GM19467 (cell line): ENCODE measurements around the gene ANP32E.
"Not testable (repeated sequence)": the region's sequence is repeated elsewhere in the genome, so short reads cannot be mapped to it uniquely, and the experiment has no call there.

ENCODE experiments used
- ATAC-seq: cut with Tn5 transposase; IDR thresholded peaks from one replicate; pipeline ENCODE4 v1.9.1; 2021; ENCODE audit warnings: mild to moderate bottlenecking, moderate library complexity; ENCODE audit not compliant: unreplicated experiment

Gene ANP32E

GRCh38 chr1:150214099-150214756 is 21.7 kb downstream of the ANP32E start:
- ATAC-seq = not testable (repeated sequence)

- ATAC-seq = peak; percentile 90
Observed at GRCh38 chr1:150213170-150214098, 22.5 kb downstream of the ANP32E start.

- no peak for ATAC-seq
Observed at GRCh38 chr1:150212070-150212469, 23.8 kb downstream of the ANP32E start.

GRCh38 chr1:150210706-150211105 is 25.2 kb downstream of the ANP32E start:
- no peak for ATAC-seq

- ATAC-seq = no peak
Observed at GRCh38 chr1:150210091-150210490, 25.8 kb downstream of the ANP32E start.

- not testable (repeated sequence) for ATAC-seq
Observed at GRCh38 chr1:150208460-150208859, 27.5 kb downstream of the ANP32E start.

- ATAC-seq = no peak
Observed at GRCh38 chr1:150207281-150207971, 28.5 kb downstream of the ANP32E start.

- no peak for ATAC-seq
Observed at GRCh38 chr1:150196417-150196816, 39.5 kb downstream of the ANP32E start.

- ATAC-seq = no peak
Observed at GRCh38 chr1:150194381-150195031, 41.4 kb downstream of the ANP32E start.

- no peak for ATAC-seq
Observed at GRCh38 chr1:150192012-150192411, 43.9 kb downstream of the ANP32E start.

- ATAC-seq = no peak
Observed at GRCh38 chr1:150187560-150187931, 48.4 kb downstream of the ANP32E start.

GRCh38 chr1:150186789-150187559 is 48.9 kb downstream of the ANP32E start:
- ATAC-seq = no peak

- ATAC-seq = not testable (repeated sequence)
Observed at GRCh38 chr1:150186438-150186788, 49.5 kb downstream of the ANP32E start.

GRCh38 chr1:150185481-150185880 is 50.4 kb downstream of the ANP32E start:
- no peak for ATAC-seq

- no peak for ATAC-seq
Observed at GRCh38 chr1:150183061-150183460, 52.9 kb downstream of the ANP32E start.

GRCh38 chr1:150182247-150182646 is 53.7 kb downstream of the ANP32E start:
- ATAC-seq = no peak

- no peak for ATAC-seq
Observed at GRCh38 chr1:150180474-150180873, 55.4 kb downstream of the ANP32E start.

GRCh38 chr1:150179867-150180266 is 56.0 kb downstream of the ANP32E start:
- no peak for ATAC-seq

GRCh38 chr1:150178548-150178947 is 57.4 kb downstream of the ANP32E start:
- ATAC-seq = no peak

- no peak for ATAC-seq
Observed at GRCh38 chr1:150176593-150176992, 59.3 kb downstream of the ANP32E start.
